GM21515 (cell line): ENCODE results near the gene SEC11A.
"Not testable (repeated sequence)": the region's sequence is repeated elsewhere in the genome, so short reads cannot be mapped to it uniquely, and the experiment has no call there.

Experiments used
- ATAC-seq: cut with Tn5 transposase; IDR thresholded peaks from one replicate; pipeline ENCODE4 v1.9.1; 2021; ENCODE audit not compliant: unreplicated experiment

SEC11A gene

GRCh38 chr15:84716036-84716732 is at the start of gene SEC11A:
TSS of gene SEC11A (minus strand) at chr15:84716139. CDS start at chr15:84716075, 64 bp downstream.
- ATAC-seq, result peak; percentile 92

DNA sequence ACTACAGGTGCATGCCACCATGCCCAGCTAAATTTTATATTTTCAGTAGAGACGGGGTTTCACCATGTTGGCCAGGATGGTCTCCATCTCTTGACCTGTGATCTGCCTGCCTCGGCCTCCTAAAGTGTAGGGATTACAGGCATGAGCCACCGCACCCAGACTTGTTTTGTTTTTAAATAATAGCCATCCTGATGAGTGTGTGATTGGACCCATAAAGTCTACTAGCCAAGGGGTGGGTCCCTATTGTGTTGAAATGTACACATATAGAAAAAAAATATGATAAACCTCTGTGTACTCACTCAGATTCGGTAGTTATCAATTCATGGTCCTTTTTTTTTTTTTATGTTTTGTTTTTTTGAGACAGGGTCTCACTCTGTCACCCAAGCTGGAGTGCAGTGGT is 49.7 kb upstream of the SEC11A start:
- no peak for ATAC-seq

GRCh38 chr15:84764989-84765388 is 49.0 kb upstream of the SEC11A start:
- no peak for ATAC-seq

DNA sequence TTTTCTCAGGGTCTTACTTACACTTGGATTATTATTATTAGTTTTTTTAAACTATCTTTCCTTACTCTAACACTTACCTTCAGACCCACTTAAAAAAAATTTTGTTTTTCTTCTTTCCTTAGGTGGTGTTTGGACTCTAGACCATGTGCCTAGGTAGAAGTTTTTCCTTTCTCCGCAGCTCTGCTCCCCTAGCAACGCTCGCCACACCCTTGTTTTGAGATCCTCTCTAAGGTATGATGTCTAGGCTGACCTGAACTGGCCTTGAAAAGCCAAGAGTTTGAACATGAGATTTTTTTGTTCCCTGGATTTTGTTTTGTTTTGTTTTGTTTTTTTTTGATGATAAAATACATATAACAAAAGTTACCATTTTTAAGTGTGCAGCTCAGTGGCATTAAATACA is 48.6 kb upstream of the SEC11A start:
- no peak for ATAC-seq

DNA sequence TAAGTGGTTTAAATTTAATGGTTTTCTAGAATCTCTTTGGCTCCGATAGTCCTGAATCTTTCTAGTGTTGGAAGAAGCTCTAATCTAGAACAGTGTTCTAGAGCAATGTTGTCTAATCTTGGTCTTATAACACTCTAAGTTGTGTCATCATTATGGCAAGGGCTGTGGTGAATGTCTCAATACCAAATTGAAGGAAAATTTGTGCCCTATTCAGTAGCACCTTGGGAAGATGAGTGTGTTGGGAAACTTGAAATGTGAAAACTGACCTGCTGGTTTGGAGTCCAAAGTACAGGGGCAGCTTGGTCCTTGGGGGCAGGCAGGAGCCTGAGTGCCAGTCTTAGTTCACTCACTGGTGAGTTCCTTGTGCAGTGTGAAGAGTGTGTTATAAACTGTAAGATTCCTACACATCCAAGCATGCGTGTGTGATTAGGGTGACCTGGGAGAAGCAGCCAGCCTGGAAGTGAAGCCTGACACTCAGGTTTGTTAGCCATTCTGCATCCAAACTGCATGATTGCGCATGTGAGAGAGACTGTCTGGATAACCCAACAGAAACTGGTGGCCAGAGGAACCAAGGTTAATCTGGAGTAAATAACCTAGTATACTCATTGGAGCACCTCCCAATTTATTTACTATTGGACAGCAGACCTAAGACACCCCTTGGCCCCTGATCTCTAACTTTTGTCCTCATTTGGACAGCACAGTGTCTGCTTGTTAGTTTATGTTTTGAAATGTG is 47.1 kb upstream of the SEC11A start:
- no peak for ATAC-seq

DNA sequence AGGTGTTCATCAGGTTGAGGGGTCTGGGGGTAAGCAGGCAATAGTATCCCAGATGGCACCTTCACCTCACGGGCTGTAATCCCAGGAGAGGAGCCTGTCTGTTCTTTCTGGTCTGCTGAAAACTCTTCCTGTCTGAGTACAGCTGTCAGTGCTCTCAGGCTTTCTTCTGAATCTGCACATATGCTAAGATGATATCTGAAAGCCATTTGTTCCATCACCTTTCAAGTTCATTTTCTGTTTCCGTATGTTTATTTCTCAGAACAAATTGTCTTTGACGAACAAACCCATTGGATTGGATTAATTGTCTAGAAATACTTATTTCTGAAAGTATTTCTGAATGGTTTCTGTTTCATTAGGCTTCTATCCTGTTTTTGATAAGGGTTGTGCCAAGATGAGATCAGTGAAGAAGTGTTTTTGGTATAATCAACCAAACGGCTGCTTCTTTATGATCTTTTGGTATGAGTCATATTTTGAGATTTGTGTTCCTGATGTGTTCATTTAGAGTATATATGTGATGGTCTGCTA is 45.7 kb upstream of the SEC11A start:
- peak; percentile 58 for ATAC-seq

GRCh38 chr15:84760219-84760618 is 44.3 kb upstream of the SEC11A start:
- no peak for ATAC-seq

- no peak for ATAC-seq
These were observed 43.1 kb upstream of the SEC11A start for GRCh38 chr15:84759018-84759417.

DNA sequence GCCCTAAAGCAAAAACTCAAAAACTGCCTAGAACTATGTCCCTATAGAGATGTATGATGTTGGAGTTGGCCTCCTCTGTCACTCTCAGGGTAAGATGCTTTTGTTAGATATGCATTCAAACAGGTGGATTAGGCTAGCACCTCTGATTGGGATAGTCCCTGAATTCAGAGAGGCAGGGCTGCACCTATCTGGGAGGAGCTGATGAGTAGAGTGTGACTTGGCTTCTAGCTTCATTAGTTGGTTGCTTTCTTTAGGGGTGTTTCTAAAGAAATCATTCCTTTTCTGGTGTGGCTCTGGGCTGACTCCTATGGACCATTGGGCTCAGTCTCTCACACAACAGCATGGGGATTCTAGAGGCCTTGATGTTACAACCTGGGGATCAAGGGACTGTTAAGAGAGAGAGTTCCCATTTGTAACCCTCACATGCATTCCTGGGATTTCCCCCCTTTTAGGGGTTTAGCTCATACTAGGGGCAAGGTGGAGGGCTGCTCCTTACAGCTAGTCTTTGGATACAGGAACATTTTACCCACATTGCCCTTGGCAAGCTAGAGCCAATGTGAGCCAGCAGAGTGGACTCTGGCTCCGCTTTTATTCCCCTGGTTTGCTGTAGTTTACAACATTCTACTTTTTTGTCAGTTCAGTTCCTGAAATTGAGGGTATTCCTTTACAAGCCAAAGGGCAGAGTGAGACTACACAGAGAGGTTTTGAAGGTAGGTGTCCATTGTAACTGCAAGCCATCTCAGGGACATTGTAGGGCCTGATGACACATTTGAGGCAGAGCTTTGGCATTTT is 40.0 kb upstream of the SEC11A start:
- ATAC-seq, result no peak

DNA sequence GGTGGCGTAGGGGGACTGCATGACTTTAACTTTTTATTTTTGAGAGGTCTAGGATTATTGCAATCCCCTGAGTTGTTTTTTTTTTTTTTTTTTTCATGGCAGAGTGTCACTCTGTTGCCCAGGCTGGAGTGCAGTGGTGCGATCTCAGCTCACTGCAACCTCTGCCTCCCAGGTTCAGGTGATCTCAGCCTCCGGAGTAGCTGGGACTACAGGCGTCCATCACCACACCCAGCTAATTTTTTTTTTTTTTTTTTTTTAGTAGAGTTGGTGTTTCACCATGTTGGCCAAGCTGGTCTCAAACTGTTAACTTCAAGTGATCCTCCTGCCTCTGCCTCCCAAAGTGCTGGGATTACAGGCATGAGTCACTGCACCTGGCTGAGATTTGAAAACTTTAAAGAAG is 39.0 kb upstream of the SEC11A start:
- not testable (repeated sequence) for ATAC-seq

DNA sequence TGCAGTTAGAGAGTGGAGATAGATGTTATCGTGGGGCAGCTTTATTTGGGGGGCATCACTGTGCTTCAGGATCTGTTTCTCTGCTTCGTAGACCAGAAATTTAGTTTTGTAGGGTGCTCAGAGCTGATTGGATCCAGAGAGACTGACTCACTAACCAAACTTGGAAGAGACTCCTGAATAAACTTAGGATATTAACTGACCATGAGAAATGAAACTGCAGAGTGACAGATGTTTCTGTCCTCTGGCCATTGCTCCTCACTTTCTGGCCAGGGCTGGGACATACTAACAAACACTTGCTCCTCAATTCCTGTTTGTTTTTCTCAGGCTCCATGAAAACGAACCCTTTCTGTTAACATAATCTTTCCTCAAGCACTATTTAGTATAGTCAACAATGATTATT is 36.8 kb upstream of the SEC11A start:
- no peak for ATAC-seq

- ATAC-seq, result no peak
These were observed 36.3 kb upstream of the SEC11A start for GRCh38 chr15:84752195-84752594.

GRCh38 chr15:84751721-84752120 is 35.8 kb upstream of the SEC11A start:
- ATAC-seq, result not testable (repeated sequence)

- ATAC-seq, result peak; percentile 33
These were observed 34.7 kb upstream of the SEC11A start for GRCh38 chr15:84750583-84751092.

DNA sequence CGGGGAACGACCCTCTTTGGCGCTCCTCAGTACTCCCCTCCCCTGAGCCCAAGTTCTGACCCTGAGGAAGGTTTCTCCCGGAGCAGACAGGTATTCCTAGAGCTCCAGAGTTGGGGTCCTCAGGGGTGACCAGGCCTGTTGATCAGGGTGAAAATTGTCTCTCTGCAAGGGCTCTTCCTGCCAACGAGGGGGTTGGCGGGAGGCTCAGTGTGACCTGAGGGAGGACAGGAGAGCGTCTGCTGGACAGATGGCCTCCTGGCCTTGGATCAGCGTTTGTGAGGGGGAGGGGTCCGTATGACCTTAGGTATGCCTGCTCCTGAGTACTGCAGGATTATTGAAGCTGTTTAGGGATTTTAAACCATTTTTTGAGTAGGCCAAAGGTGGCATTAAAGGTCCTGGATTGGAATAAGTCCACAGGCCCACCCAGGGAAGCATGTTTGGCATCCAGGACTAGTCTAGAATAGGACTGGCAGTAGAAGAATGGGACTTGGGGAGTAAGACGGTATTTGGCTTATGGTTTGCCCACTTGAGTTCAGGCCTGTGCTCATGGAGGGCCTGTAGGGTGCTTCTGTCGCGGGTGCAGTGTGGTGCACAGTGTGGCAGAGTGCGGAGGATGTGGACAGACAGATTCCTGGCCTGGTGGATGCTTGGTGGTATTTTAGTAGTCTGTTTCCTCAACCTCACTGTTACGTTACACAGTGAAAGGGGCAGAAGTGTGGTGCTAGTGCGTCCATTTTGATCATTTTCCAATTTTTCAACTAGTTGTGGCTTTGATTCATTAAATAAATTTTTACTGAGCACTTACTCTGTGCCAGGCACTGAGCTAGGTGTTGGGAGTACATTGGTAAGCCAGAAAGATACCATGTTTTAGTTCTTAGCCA is 33.4 kb upstream of the SEC11A start:
- peak; percentile 21 for ATAC-seq

- ATAC-seq, result peak; percentile 52
These were observed 32.6 kb upstream of the SEC11A start, which contains the start of gene ZNF592 for GRCh38 chr15:84748274-84749110. TSS of gene ZNF592 (plus strand) at chr15:84748592. CDS start at chr15:84782676, 34,084 bp downstream.

- ATAC-seq, result peak; percentile 45
These were observed 31.7 kb upstream of the SEC11A start for GRCh38 chr15:84747416-84748273.

GRCh38 chr15:84741121-84741520 is 25.2 kb upstream of the SEC11A start:
- ATAC-seq, result no peak
